HG03520 (cell line): ENCODE results near the gene SEMA6A.

Source experiments
- ATAC-seq: cut with Tn5 transposase; IDR thresholded peaks from one replicate; pipeline ENCODE4 v1.9.1; 2021; ENCODE audit warnings: mild to moderate bottlenecking, moderate library complexity; ENCODE audit not compliant: unreplicated experiment

The SEMA6A gene

DNA sequence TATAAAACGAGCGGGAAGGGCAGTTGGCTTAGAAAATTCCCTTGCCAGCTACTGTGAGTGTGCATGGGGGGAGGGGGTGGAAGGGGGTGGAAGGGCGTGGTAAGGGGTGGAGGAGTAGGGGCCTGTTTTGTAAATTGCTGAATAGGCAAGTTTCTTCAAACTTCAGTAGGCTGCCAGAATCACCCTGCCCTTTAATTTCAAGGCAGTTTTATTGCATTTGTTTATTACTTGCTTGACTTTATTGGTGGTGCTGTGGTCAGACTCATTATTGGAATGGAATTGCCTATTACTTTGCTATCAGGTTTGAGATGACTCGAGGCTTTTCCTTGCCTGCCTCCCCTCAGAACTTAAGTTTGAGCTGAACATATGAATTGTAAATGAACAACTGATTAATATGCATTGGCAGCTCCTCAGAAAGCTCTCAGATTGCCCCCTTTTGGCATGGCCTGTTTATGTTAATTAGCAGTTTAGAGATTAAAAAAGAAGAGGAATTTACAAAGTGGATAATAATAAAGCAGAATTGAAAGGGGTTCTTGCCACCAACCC lies 76.0 kb downstream of the SEMA6A start:
- ATAC-seq, result no peak

DNA sequence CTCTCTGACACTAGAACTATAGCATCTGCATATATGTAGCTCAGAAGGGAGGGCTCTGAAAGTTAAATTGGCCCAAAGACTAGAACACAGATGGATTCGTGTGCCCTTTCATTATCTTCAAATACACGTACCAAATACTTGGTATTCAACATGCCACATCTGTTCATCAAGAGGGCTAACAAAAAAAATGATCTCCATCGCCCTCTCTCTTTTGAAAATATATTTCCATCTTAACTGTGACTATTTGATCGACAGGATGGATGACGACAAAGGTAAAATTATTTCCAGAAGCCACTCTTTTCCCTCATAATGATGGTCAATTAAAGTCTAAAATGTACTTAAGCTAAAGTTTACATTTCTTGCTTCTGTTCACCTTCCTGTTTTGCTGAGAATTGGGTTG lies 77.0 kb downstream of the SEMA6A start:
- ATAC-seq, result no peak

DNA sequence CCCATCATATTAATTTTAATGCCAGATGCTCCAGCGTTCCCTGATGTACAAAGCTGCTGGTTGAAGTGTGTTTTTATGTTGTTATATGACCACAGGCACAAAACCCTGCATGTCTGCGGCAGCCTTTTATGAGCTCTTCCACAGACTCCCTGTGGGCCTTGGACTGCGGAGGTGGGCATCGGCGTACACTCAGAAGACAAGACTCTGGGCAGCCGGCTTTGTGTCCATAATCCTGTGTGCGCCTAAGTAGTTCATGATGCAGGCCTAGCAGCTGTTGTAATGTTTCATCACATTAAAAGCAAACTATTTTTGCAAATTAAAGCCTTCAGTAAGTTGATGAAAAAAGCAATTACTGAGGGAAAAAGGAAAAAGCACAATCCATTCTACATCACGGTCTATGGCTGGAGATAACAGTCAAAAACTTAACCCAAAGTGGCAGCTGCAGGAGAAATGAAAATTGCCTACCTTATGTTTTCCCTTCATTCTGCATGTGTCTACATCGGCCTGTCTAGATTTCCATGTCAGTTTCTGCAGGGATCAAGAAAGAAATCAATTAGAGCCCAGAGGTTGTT lies 78.8 kb downstream of the SEMA6A start:
- ATAC-seq, result no peak

DNA sequence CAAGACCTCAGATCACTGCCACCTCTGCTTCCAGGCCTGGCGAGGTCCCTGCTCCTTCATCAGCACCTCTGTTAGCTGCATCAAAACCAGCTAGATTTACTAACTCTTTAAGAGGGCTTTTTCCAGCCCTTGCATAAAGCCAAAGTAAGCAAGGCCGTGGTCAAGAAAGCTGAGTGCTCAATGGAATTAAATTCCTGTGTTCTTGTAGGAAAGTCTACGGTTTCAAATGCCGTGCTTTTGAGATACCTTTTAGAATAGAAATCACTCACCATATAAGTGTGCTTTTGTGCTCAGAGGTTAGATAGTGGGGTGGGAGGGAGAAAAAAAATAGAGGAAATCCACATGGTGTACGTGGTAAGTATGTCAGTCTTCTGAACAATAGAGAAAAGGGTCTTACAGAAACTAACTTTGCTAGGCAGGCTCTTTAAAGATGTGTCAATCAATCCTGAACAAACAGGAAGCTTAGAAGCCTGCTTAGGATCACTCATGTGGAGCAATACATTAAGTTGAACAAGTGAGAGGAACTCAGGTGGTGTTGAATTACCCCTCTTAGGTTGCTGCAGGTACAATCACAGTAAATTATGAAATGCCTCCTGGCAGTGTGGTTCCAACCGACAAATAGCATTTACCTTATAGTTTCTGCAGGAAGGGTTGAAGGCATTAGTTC lies 79.7 kb downstream of the SEMA6A start:
- no peak for ATAC-seq

DNA sequence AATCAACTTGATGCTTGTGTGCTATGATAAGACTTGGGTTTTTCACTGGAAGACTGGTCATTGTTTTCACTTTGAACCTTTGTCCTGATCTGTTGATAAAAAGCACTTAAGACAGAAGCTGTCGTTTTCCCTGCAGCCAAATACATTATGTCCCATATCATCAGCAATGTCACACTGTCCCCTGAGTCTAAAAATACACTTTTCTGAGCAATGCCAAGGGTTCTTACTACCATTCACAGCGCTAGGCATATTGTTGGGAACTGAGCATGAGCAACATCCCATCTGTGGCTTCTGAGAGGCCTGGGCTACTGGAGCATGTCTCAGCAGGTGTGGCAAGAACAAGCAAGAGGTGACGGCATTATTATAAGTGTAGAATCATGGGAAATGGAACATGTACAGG lies 81.8 kb downstream of the SEMA6A start:
- no peak for ATAC-seq

DNA sequence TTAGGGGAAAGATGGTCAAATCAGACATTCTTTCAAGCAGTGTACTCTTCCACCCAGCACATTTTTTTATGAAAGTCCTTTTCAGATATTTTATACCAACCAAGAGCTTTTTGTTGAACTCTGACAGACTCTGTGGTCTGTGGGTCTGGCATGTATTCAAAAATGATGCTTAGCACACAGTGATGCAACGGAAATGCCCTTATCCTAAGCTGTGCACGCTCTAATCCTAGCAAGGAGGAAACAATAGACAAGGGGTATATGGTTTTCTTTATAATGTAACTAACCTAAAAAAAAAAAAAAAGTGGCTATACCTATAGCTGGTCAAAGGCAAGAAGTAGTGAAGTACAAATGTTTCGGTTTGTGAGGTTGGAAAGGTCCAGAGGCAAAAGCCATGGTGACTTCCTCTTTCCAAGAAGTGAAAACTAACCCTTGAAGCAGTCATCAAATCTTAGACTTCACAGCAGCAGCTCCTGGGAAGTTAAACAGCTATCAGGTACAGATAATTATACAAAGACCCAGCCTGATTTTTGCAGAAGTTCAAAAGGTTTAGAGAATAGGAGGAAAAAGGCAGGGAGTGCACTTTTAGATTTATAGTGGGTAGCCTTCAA lies 82.5 kb downstream of the SEMA6A start:
- no peak for ATAC-seq

DNA sequence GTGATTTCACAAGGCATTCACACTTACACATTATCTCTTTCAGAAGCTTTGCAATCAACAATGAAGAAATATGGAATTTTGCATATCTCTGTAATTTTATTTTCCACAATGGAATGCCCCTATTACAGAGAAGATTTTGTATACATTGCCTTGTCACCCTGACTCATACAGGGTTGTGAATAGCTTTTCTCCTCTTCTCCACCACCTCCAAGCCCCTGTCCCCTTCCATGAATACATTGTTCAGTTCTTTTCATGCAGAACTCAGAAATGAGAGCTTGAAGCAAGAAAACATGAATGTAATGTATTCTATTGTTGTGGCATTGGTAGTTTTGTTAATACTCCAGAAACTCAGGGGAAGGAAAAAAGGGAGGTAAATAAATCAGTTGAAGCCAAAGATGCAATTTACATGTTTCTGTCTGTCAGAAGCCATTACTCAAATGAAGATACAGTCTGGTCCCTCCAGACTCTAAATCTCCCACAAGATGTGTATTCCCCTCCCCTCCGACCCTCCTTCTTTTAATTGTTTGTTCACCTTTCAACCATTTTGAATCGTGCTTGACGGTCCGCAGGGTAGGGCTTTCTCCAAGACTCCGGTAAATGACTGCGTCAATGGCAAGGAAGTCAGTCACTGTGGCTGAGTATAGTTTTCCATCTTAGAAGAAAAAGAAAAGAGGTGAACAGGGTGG lies 86.1 kb downstream of the SEMA6A start:
- no peak for ATAC-seq

DNA sequence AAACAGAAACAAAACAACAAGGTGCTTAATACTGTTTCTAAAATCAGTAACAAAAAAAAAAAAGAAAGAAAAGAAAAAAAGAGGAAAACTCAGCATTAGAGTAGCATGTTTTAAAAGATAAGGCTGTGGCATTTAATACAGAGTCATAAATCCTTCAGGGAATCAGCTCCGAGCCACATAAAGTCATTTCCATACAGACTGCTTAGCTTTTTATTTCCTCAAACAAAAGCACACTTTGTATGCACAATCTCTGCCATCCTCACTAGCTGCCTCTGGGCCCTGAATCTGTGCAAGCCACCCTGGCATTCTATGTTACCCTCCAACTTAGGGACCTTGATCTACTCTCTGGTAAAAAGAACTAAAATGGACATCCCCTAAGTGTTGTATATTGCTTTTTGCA lies 87.6 kb downstream of the SEMA6A start:
- no peak for ATAC-seq

DNA sequence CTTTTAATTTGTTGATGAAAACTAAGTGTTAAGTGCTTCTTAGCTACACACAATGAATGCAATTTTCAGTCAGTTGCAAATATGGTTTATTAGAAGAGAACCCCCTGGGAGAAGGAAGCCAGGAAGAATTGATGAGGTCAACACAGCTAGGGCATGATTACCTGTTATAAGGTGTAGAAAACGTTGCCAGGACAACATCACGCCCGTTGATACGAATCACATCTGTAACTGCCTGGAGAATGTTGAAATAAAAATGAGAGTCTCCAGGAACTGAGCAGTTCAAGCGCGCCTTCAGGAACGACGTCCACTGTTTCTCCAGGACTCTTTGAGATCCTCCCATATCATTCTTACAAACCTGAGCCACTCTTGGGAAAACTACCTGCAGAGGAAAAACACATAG lies 88.0 kb downstream of the SEMA6A start:
- no peak for ATAC-seq

DNA sequence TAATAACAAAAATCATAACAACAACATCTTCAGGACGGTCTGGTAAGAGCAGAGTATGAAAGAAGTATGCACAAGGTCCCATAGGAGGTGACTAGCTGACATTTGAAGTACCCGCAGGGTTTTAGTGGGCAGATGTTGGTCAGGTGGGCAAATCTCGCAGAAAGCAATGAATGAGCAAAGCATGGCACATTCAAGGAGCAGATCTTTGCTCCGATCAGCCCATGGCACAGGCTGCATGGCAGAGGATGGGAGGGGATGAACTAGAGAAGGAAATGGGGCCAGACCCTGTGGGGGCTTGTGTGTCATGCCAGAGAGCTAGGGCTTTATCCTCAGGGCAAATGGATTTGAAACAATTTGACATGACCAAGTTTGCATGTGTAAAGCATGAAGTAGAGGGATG lies 90.0 kb downstream of the SEMA6A start:
- ATAC-seq, result no peak

DNA sequence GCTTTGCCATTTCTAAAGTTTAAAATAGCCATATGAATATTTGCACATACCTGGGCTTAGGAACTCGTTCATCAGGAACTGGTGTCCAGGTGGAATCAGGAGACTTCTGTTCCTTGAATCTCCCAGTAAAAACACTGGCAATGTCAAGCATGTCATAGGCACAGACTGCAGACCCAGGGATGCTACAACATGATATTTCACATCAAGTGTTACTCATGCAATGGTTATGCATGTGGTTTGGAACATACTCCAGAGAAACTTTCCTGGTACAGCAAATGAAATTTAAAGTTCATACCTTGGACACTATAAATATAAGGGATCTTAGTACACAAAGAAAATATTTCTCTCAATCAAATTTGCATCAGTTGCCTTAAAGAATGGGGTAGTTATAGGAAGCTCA lies 92.2 kb downstream of the SEMA6A start:
- ATAC-seq, result no peak

DNA sequence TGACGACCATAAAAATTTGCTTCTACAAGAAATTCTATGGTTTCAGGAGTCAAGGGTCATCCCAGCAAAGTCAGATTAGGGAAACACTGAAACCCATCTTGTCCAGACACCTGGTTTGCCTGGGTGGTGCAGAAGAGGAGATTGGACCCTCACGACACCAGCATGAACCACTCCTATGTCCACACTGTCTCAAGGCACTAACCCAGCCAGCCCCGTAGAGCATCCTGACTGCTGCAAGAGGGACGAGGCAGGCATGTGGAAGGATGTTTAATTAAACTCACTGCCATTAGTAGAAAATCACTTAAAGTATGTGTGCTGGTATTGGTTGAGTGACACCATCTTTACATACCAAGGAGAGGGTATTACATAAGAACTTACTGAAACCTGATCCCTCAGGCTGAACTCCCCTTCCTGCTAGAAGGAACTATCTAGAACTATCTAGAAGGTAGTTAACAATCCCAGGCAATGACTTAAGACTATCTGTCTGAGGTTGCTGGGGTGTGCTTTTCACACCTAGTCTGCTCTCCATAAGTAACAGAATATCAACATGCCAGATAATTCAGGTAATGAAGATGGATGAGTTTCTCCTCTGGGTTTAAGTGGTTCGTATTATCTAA lies 93.6 kb downstream of the SEMA6A start:
- no peak for ATAC-seq

DNA sequence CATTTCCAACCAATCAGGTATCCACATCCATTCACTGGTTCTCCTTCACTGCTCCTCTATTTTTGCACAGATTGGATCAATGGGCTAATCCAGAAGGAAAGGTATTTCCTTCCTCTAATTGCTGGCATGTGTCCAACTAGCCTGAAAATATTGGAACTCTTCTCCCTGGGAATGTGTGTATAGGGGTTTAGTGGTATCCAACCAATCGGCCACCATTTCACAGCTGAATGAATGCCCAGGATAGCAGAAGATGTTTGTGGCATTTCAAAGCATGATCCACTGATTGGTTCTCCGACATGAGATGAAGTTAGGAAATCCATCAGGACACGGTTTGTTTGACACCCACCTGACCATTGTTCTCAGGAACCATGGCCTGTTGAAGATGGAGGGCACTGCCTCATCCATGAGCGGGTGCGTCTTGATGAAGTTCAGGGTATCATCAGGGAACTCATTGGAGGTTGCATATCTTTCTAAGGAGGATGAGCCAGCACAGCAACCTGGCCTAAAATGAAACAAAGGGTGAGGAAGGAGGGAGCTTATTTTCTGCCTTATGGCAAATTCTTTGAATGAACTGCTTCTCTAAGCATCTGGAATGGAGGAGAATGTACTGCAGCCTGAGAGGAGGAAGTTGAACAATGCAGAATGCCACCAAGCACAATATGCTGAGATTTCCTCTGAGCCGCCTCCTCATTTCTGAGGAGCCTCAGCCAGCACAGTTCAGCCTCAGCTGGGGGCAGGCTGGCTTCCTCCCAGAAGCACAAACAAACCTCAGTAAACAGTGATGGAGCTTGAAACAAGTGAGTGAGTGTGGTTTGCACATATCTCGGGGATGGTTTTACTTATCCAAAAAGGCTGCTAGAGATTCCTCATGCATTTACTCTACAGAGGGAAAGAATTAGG lies 94.6 kb downstream of the SEMA6A start:
- ATAC-seq, result no peak

DNA sequence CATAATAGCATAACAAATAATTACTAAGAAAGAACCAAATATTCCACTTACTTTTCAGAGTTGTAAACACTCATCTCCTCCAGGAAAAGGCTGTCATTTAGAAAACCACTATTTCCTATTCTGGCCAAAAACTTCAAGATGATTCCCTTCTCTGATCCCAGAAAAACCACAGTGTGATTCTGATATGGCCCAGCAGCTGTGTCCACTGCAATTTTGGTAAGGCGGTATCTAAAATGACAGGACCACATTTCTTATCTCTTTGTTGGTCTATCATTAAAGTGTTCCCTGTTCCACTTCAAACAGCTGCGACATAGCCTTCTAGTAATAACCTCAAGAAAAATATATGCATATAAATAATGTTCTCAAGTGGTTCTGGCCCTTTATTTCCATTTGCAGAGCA lies 96.1 kb downstream of the SEMA6A start:
- ATAC-seq, result no peak

DNA sequence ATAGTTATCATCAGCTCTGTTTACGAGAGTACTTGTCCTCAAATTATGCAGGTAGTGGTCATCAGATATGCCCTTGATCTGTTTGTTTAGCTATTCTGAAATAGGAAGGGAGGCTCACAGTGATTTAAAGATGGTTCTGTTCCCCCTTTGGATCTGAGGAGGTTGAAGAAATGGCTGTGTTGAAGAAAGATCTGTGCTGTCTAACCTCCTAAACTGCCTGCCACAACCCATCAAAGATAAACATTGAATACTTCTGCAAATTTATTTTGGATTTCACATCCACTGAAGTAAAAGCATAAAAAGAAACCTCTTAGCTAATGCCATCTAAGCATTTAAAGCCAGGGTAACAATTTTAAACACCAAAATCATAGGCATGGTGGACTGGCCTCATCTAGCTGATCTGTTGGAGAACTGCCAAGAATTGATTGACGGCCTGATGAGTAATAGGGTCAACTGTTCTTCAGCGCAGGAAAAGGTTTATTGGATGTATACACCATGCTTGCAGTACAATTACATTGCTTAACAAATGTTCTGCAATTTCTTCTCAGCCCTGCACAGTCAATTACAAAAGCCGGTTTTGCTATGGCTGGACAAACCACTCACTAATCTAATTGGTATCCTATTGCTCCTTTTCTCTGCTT lies 97.6 kb downstream of the SEMA6A start:
- no peak for ATAC-seq

DNA sequence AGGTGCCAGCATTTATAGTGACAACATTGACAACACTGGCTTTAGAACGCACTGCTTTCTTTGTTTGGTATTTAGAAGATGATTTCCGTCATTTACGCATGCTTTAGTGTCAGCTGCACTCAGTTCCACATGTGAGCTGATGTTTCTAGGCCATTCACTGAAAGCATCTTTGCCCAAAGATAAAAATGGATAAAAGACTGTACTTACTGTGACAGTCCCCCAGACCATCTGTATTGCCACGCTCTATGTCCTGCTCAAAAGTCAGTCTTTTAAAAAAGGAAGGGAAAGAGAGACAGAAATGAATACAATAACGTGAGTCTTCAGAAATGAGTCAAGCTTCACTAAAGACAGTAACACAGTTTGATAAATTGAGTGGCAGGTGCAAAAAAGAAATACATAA lies 99.3 kb downstream of the SEMA6A start:
- ATAC-seq, result no peak

DNA sequence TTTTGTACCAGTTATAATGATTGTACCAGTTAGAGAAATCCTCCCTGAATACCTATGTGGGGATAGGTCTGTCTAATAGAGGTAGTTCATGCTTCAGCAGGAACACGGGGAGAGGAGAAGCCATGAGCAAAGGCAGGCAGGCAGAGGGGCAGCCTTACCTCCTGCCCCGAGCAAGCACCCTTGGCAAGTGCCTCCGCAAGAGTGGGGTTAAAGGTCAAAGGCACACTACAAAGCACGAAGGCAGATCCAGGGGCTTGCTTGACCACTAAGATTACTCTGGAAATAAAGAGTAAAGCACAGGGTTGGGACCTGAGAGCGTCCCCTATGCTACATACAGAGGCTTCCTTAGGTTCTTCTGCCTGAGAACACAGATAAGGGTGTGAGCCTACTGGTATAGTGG lies 100.9 kb downstream of the SEMA6A start:
- ATAC-seq, result no peak

DNA sequence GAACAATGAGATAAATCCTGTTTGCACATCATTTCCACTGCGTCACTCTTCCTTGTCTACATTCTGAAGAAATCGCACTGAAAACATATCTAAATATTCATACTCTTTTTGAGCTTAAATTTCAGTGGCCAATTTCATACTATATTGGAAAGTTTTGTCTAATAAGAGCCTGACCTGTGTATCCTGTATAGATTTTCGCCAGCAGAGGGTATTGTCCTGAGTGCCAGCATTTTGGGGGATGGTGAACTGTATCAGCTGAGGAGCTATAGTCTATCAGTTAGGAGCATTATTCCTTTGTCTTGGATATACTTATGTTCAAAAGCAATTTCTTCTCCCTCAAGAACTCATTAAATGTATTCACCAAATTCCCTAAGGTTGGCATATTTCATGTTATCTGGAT lies 102.3 kb downstream of the SEMA6A start:
- no peak for ATAC-seq

DNA sequence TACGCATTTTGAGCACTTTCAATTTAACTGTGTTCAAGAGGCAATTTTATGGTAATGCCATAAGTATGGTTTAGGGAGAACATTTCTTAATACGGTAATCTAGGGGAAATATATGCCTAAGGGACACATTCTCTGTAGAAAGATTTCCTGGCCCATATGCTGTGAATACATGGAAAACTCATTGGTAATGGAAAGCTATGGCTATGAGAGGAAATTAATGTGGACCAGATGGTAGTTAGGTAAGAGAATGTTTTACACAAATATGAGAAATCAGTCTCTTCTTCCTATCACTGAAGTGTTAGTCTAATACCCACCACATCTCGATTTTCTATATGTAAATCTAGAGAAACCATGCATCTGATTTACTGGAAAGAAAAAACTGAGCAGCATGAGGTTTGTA lies 105.0 kb downstream of the SEMA6A start:
- ATAC-seq, result no peak

DNA sequence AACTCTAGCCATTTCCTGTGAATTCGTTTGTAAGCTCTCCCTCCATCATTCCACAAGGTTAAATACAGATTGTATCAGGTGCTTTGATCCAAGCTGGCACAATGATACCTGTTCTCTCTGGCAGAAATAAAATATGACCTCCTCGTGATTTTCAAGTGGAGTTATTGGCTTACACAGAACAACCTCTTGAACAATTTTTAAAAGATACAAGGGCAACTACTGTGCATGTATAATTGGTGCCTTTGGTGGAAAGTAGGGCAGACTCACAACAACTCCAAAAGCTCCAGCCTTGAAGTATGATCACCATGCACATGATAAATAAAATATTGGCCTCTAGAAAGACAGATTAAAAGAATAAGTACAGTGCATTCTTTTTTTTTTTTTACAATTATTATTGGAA lies 106.0 kb downstream of the SEMA6A start:
- ATAC-seq, result no peak
